Activated B cell treated with CpG ODN at 0.5 μM for 24 hours (primary cell): ENCODE results near the gene UBE2E2. TPM values are rescaled to one million over a fixed set of nuclear protein-coding genes. Genes with fewer than 3 reads are reported as not detected.

ENCODE experiments used
- ATAC-seq: fragments of 200-7000 bp; cut with Tn5 transposase; one replicate; pipeline ENCODE4 v1.10.0; 2021; ENCODE audit warnings: low read depth, mild to moderate bottlenecking, moderate library complexity
- CTCF ChIA-PET: fragments of 350-600 bp; sonication (Branson Sonifier 250); formaldehyde crosslinking; loops from one replicate; lab custom pipeline; 2021; ENCODE audit warnings: antibody characterized with exemption; lab: Charles Lee
- POLR2A ChIA-PET: fragments of 350-600 bp; sonication (Branson Sonifier 250); formaldehyde crosslinking; loops from one replicate; lab custom pipeline; 2021; ENCODE audit warnings: antibody characterized with exemption; lab: Charles Lee
- DNase-seq: peaks from one replicate; pipeline ENCODE4 v3.0.0; 2022
- H3K27ac Mint-ChIP-seq: one replicate; pipeline ENCODE4 v1.8.0; 2020; ENCODE audit warnings: mixed read lengths
- H3K27me3 Mint-ChIP-seq: one replicate; pipeline ENCODE4 v1.8.0; 2021; ENCODE audit warnings: mixed read lengths
- H3K36me3 Mint-ChIP-seq: one replicate; pipeline ENCODE4 v1.8.0; 2021; ENCODE audit warnings: low read depth, mixed read lengths
- H3K4me1 Mint-ChIP-seq: one replicate; pipeline ENCODE4 v1.8.0; 2021; ENCODE audit warnings: mixed read lengths
- H3K4me3 Mint-ChIP-seq: one replicate; pipeline ENCODE4 v1.8.0; 2020; ENCODE audit warnings: mild to moderate bottlenecking, mixed read lengths
- H3K9me3 Mint-ChIP-seq: one replicate; pipeline ENCODE4 v1.8.0; 2020; ENCODE audit warnings: mixed read lengths
- CTCF ChIP-seq: fragments of 200-600 bp; IDR thresholded peaks from one replicate; pipeline ENCODE4 v1.8.0; 2022; ENCODE audit warnings: antibody characterized with exemption, mild to moderate bottlenecking
- intact Hi-C: fragments of 100-400 bp; cut with micrococcal nuclease; formaldehyde crosslinking; loops from one replicate; pipeline ENCODE4 v1.15.1; 2024
- total RNA-seq: library from RNA; stranded (reverse); gene quantifications from 2 replicates; pipeline ENCODE4 v1.2.3, GENCODE V29; 2022

Gene UBE2E2
- total RNA-seq, 1 donor from 2014 or later = 48.5 TPM

- Mint-ChIP-seq H3K9me3 (peaks cover 11% of the 10 kb centered on the region), H3K27ac (peak overlapping the region; percentile 32), H3K27me3 (no peaks in the 10 kb centered on the region), H3K4me3 (peak overlapping the region; percentile 11), H3K36me3 (peaks cover 12% of the 10 kb centered on the region), H3K4me1 (peaks cover 65% of the 10 kb centered on the region)
- DNase-seq (no peak), ATAC-seq (no peak)
- intact Hi-C loops = loop anchor here (1.0 kb wide), 1 partner anchor 9 kb away; no protein-coding TSS in a partner anchor
- ChIA-PET CTCF (no interaction called here), POLR2A (no interaction called here)
- TF ChIP-seq CTCF = no peak
Observed at GRCh38 chr3:23219552-23219951, 16.4 kb downstream of the UBE2E2 start.

GRCh38 chr3:23221136-23221535, 18.0 kb downstream of the UBE2E2 start:
- no peak for TF ChIP-seq CTCF
- ATAC-seq (peak; percentile 60), DNase-seq (no peak)
- Mint-ChIP-seq H3K4me3 (peak overlapping the region; percentile 79), H3K27ac (peak overlapping the region; percentile 78), H3K4me1 (peaks cover 68% of the 10 kb centered on the region), H3K9me3 (peaks cover 11% of the 10 kb centered on the region), H3K27me3 (no peaks in the 10 kb centered on the region), H3K36me3 (peaks cover 12% of the 10 kb centered on the region)
- intact Hi-C loops = loop anchor here (1.0 to 5.0 kb wide), 2 partner anchors 18 to 121 kb away; partner anchors contain the start of gene UBE2E2
- POLR2A ChIA-PET = interaction anchor here (0.6 to 1.2 kb wide), 3 partner anchors 12 to 297 kb away, joined by 3 to 4 read pairs (median 3); no protein-coding TSS in a partner anchor
- CTCF ChIA-PET = no interaction called here

GRCh38 chr3:23232016-23232415, 28.9 kb downstream of the UBE2E2 start:
- no peak for TF ChIP-seq CTCF
- Mint-ChIP-seq H3K4me3 (no peak overlapping the region), H3K4me1 (peaks cover 53% of the 10 kb centered on the region), H3K27me3 (no peaks in the 10 kb centered on the region), H3K36me3 (peaks cover 5% of the 10 kb centered on the region), H3K9me3 (peaks cover 5% of the 10 kb centered on the region), H3K27ac (no peak overlapping the region)
- ATAC-seq (no peak), DNase-seq (no peak)
- intact Hi-C loops = no loop called here
- ChIA-PET POLR2A (no interaction called here), CTCF (no interaction called here)

GRCh38 chr3:23232854-23233253, 29.7 kb downstream of the UBE2E2 start:
- DNase-seq (no peak), ATAC-seq (no peak)
- H3K36me3 Mint-ChIP-seq = peaks cover 5% of the 10 kb centered on the region
- intact Hi-C loops = no loop called here
- H3K4me3 Mint-ChIP-seq = no peak overlapping the region
- CTCF ChIA-PET = no interaction called here
- H3K27me3 Mint-ChIP-seq = no peaks in the 10 kb centered on the region
- H3K9me3 Mint-ChIP-seq = peaks cover 5% of the 10 kb centered on the region
- H3K4me1 Mint-ChIP-seq = peaks cover 48% of the 10 kb centered on the region
- POLR2A ChIA-PET = no interaction called here
- H3K27ac Mint-ChIP-seq = no peak overlapping the region
- no peak for TF ChIP-seq CTCF

GRCh38 chr3:23235264-23235663, 32.1 kb downstream of the UBE2E2 start:
- intact Hi-C loops = no loop called here
- TF ChIP-seq CTCF = no peak
- CTCF ChIA-PET = no interaction called here
- peaks cover 5% of the 10 kb centered on the region for H3K9me3 Mint-ChIP-seq
- H3K36me3 Mint-ChIP-seq = peaks cover 5% of the 10 kb centered on the region
- H3K27me3 Mint-ChIP-seq = no peaks in the 10 kb centered on the region
- DNase-seq (no peak), ATAC-seq (no peak)
- H3K27ac Mint-ChIP-seq = no peak overlapping the region
- peaks cover 64% of the 10 kb centered on the region for H3K4me1 Mint-ChIP-seq
- H3K4me3 Mint-ChIP-seq = no peak overlapping the region
- POLR2A ChIA-PET = no interaction called here
